Neural cell (in vitro differentiated cells): ENCODE results near the gene AHRR.

ENCODE experiments used
- EP300 ChIP-seq: fragments of 450-650 bp; conservative IDR thresholded peaks from 2 replicates; pipeline ENCODE4 v1.6.1; 2014; ENCODE audit warnings: antibody characterized with exemption, mild to moderate bottlenecking, moderate library complexity; ENCODE audit not compliant: poor library complexity, severe bottlenecking
- POLR2AphosphoS5 ChIP-seq: IDR thresholded peaks from 2 replicates; pipeline ENCODE4 v1.6.1; 2012
- RAD21 ChIP-seq: fragments of 450-650 bp; conservative IDR thresholded peaks from 2 replicates; pipeline ENCODE4 v1.6.1; 2014; ENCODE audit warnings: antibody characterized with exemption, mild to moderate bottlenecking, moderate library complexity
- SMC3 ChIP-seq: fragments of 450-650 bp; conservative IDR thresholded peaks from 2 replicates; pipeline ENCODE4 v1.6.1; 2014; ENCODE audit warnings: antibody characterized with exemption, mild to moderate bottlenecking, moderate library complexity; ENCODE audit not compliant: poor library complexity
- TF ChIP-seq, protein P1 (sequence below): fragments of 450-650 bp; IDR thresholded peaks from 2 replicates; pipeline ENCODE4 v1.5.1; 2014; ENCODE audit warnings: antibody characterized with exemption, mild to moderate bottlenecking, moderate library complexity; ENCODE audit not compliant: poor library complexity, severe bottlenecking
- TF ChIP-seq, protein P2 (sequence below): IDR thresholded peaks from 2 replicates; pipeline ENCODE4 v1.6.1; 2012; ENCODE audit warnings: borderline replicate concordance

DNA sequence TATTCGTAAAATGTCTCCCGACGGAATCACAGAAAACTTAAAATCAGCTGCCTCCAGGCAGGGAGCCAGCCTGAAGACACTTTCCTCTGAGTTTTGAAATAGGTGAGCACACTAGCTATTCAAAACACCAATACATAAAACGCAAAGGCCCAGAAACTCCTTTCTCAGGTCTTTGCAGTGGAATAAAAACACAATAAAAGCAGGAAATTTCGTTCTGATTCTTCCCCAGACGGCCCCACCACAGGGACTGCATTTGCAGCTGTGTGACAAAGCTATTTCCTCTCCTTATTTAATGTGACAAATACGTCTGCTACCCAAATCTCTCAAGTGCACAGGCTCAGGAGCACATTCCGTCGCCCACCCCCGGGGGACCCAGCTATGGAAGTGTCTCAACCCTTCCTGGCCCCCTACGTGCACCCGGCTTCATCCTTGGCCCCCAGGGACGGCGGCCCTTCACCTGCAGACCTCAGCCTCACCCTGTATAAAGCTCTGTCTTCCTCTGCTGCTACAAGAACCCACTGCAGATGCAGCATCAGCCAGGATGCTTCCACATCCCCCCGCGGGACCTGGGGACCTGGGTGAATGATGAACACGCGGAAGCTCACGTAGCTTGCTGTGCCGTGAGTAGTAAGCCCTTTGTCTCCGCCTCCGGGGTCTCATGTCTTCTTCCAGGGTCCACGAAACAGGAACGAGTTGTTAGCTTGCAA is 24.9 kb downstream of the AHRR start:
- TF ChIP-seq POLR2AphosphoS5 (no peak), SMC3 (no peak), EP300 (no peak), RAD21 (no peak)
- TF ChIP-seq, protein P1, sequence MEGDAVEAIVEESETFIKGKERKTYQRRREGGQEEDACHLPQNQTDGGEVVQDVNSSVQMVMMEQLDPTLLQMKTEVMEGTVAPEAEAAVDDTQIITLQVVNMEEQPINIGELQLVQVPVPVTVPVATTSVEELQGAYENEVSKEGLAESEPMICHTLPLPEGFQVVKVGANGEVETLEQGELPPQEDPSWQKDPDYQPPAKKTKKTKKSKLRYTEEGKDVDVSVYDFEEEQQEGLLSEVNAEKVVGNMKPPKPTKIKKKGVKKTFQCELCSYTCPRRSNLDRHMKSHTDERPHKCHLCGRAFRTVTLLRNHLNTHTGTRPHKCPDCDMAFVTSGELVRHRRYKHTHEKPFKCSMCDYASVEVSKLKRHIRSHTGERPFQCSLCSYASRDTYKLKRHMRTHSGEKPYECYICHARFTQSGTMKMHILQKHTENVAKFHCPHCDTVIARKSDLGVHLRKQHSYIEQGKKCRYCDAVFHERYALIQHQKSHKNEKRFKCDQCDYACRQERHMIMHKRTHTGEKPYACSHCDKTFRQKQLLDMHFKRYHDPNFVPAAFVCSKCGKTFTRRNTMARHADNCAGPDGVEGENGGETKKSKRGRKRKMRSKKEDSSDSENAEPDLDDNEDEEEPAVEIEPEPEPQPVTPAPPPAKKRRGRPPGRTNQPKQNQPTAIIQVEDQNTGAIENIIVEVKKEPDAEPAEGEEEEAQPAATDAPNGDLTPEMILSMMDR, result no peak
- TF ChIP-seq, protein P2, sequence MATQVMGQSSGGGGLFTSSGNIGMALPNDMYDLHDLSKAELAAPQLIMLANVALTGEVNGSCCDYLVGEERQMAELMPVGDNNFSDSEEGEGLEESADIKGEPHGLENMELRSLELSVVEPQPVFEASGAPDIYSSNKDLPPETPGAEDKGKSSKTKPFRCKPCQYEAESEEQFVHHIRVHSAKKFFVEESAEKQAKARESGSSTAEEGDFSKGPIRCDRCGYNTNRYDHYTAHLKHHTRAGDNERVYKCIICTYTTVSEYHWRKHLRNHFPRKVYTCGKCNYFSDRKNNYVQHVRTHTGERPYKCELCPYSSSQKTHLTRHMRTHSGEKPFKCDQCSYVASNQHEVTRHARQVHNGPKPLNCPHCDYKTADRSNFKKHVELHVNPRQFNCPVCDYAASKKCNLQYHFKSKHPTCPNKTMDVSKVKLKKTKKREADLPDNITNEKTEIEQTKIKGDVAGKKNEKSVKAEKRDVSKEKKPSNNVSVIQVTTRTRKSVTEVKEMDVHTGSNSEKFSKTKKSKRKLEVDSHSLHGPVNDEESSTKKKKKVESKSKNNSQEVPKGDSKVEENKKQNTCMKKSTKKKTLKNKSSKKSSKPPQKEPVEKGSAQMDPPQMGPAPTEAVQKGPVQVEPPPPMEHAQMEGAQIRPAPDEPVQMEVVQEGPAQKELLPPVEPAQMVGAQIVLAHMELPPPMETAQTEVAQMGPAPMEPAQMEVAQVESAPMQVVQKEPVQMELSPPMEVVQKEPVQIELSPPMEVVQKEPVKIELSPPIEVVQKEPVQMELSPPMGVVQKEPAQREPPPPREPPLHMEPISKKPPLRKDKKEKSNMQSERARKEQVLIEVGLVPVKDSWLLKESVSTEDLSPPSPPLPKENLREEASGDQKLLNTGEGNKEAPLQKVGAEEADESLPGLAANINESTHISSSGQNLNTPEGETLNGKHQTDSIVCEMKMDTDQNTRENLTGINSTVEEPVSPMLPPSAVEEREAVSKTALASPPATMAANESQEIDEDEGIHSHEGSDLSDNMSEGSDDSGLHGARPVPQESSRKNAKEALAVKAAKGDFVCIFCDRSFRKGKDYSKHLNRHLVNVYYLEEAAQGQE, result no peak
